SK-N-SH (cell line): ENCODE data around the gene ISCA2. TPM values are rescaled to one million over a fixed set of nuclear protein-coding genes. Genes with fewer than 3 reads are reported as not detected.

Experiments
- CTCF ChIA-PET: fragments of 300-600, 350-600 bp; formaldehyde crosslinking; extraction: SDS; loops from one replicate; lab custom pipeline; 2021; lab: Yijun Ruan, JAX
- POLR2A ChIA-PET: fragments of 350-600 bp; sonication (Branson Sonifier 250); formaldehyde crosslinking; extraction: SDS; loops from one replicate; lab custom pipeline; 2020; ENCODE audit warnings: antibody characterized with exemption, inconsistent platforms; lab: Yijun Ruan, JAX
- DNase-seq: peaks from one replicate; pipeline ENCODE4 v3.0.0; 2012
- H2AFZ ChIP-seq: fragments of 200-600 bp; sonication (generic); 2 replicates; pipeline ENCODE4 v1.8.1; 2016; ENCODE audit warnings: antibody characterized with exemption, mild to moderate bottlenecking, low read depth
- H3F3A ChIP-seq: fragments of 200-600 bp; sonication (generic); replicated peaks from 2 replicates; pipeline ENCODE3; 2016; ENCODE audit warnings: antibody characterized with exemption, mild to moderate bottlenecking; ENCODE audit not compliant: insufficient read depth
- H3K27ac ChIP-seq, 2 experiments: fragments of 200-500 bp in 1 of 2; fragments of 200-600 bp in 1 of 2; sonication (Bioruptor generic) in 1 of 2; sonication (generic), shearing (Covaris generic) in 1 of 2; 2 replicates each; pipeline versions ENCODE4 v1.5.1 to v1.6.1; 2014 to 2016; ENCODE audit warnings: low read depth in 2 of 2, inconsistent platforms in 1 of 2, low read length in 1 of 2, mild to moderate bottlenecking in 1 of 2, mixed read lengths in 1 of 2
- H3K27me3 ChIP-seq: fragments of 200-600 bp; sonication (generic), shearing (Covaris generic); 2 replicates; pipeline ENCODE4 v1.6.1; 2016; ENCODE audit warnings: mixed run types; ENCODE audit not compliant: insufficient read depth
- H3K36me3 ChIP-seq, 2 experiments: fragments of 200-500 bp in 1 of 2; fragments of 200-600 bp in 1 of 2; sonication (Bioruptor generic) in 1 of 2; sonication (generic) in 1 of 2; replicated peaks in 1 of 2; 2 replicates each; pipeline versions ENCODE3 to v1.5.1; 2014 to 2016; ENCODE audit warnings: low read length in 1 of 2, mild to moderate bottlenecking in 1 of 2; ENCODE audit not compliant: insufficient read depth in 2 of 2, control insufficient read depth in 1 of 2
- H3K4me1 ChIP-seq, 2 experiments: fragments of 200-500 bp in 1 of 2; fragments of 200-600 bp in 1 of 2; sonication (Bioruptor generic) in 1 of 2; sonication (generic), shearing (Covaris generic) in 1 of 2; 2 replicates each; pipeline versions ENCODE4 v1.5.1 to v1.6.1; 2014 to 2016; ENCODE audit warnings: low read depth in 1 of 2, low read length in 1 of 2, mixed run types in 1 of 2; ENCODE audit not compliant: insufficient read depth in 2 of 2, control insufficient read depth in 1 of 2
- H3K4me2 ChIP-seq: fragments of 200-600 bp; sonication (generic), shearing (Covaris generic); 2 replicates; pipeline ENCODE4 v1.6.1; 2017; ENCODE audit warnings: mixed run types
- H3K4me3 ChIP-seq, 2 experiments: fragments of 200-500 bp in 1 of 2; fragments of 200-600 bp in 1 of 2; sonication (Bioruptor generic) in 1 of 2; sonication (generic), shearing (Covaris generic) in 1 of 2; 2 replicates each; pipeline versions ENCODE4 v1.5.1 to v1.8.1; 2014 to 2016; ENCODE audit warnings: low read depth in 2 of 2, inconsistent platforms in 1 of 2, low read length in 1 of 2, mild to moderate bottlenecking in 1 of 2, mixed read lengths in 1 of 2, moderate library complexity in 1 of 2
- H3K79me2 ChIP-seq: fragments of 200-600 bp; sonication (generic); 2 replicates; pipeline ENCODE4 v1.8.1; 2017; ENCODE audit warnings: mild to moderate bottlenecking; ENCODE audit not compliant: insufficient read depth
- H3K9ac ChIP-seq: fragments of 200-600 bp; sonication (generic); 2 replicates; pipeline ENCODE4 v1.6.1; 2017; ENCODE audit warnings: mixed run types
- H3K9me2 ChIP-seq: fragments of 200-600 bp; sonication (generic); 2 replicates; pipeline ENCODE4 v1.6.1; 2017; ENCODE audit warnings: mixed run types
- H3K9me3 ChIP-seq: fragments of 200-600 bp; sonication (generic); 2 replicates; pipeline ENCODE4 v1.6.1; 2017; ENCODE audit warnings: mixed run types, mild to moderate bottlenecking, moderate library complexity
- H4K20me1 ChIP-seq: fragments of 200-600 bp; sonication (generic); 2 replicates; pipeline ENCODE4 v1.6.1; 2017; ENCODE audit warnings: mild to moderate bottlenecking, mixed run types; ENCODE audit not compliant: insufficient read depth
- CHD2 ChIP-seq: fragments of 150-350 bp; IDR thresholded peaks from 2 replicates; pipeline ENCODE4 v1.6.1; 2018; ENCODE audit warnings: low read length; ENCODE audit not compliant: partially characterized antibody
- CTCF ChIP-seq: fragments of 200-600 bp; sonication (generic); IDR thresholded peaks from 2 replicates; pipeline ENCODE4 v1.6.1; 2017; ENCODE audit warnings: antibody characterized with exemption, mild to moderate bottlenecking, moderate library complexity
- FOXJ3 ChIP-seq: sonication (generic); formaldehyde crosslinking; IDR thresholded peaks from 2 replicates; pipeline ENCODE4 v1.5.1; 2020; ENCODE audit warnings: mild to moderate bottlenecking, missing genetic modification reagents
- GABPA ChIP-seq: IDR thresholded peaks from 2 replicates; pipeline ENCODE4 v1.4.0; 2012; ENCODE audit warnings: low read depth, mild to moderate bottlenecking
- MEF2A ChIP-seq: IDR thresholded peaks from 2 replicates; pipeline ENCODE4 v1.4.0; 2012; ENCODE audit warnings: low read depth, borderline replicate concordance
- MXI1 ChIP-seq: IDR thresholded peaks from 2 replicates; pipeline ENCODE4 v1.6.1; 2012; ENCODE audit warnings: mild to moderate bottlenecking, low read depth, low read length, improper control_type of control experiment
- NFIC ChIP-seq: IDR thresholded peaks from 2 replicates; pipeline ENCODE4 v1.4.0; 2012; ENCODE audit warnings: borderline replicate concordance
- RAD21 ChIP-seq: IDR thresholded peaks from 2 replicates; pipeline ENCODE4 v1.6.1; 2012; ENCODE audit warnings: mild to moderate bottlenecking, low read length
- REST ChIP-seq: IDR thresholded peaks from 2 replicates; pipeline ENCODE4 v1.6.1; 2012; ENCODE audit warnings: mild to moderate bottlenecking, low read depth, low read length, moderate library complexity
- YY1 ChIP-seq: IDR thresholded peaks from 2 replicates; pipeline ENCODE4 v1.4.0; 2012; ENCODE audit warnings: low read depth, mild to moderate bottlenecking
- WGBS: methylation state at CpG from one replicate; pipeline ENCODE4 v1.1.6; 2017; ENCODE audit warnings: low lambda C conversion rate; 5-methylcytosine and 5-hydroxymethylcytosine counted together
- polyA plus RNA-seq, 3 experiments: library from polyadenylated mRNA; depleted of rRNA; stranded (reverse); fragments of >200 nt; gene quantifications; 2 replicates each; pipeline ENCODE4 v1.2.3, GENCODE V29; 2012

The ISCA2 gene
- polyA plus RNA-seq, 1 of the 3 experiments (the other 2 are of a cell fraction): 51.9 TPM

GRCh38 chr14:74539503-74539902 is 45.9 kb downstream of the ISCA2 start (continued):
- no peak for TF ChIP-seq REST
- no peak for TF ChIP-seq MXI1
- no peak for TF ChIP-seq MEF2A

- H3K79me2 ChIP-seq: no peaks in the 10 kb centered on the region
- 87% methylated on average over 3 of the region's 3 CpGs for WGBS
- no peak overlapping the region for H2AFZ ChIP-seq
- peaks cover 0 to 13% of the 10 kb centered on the region in 2 experiments; a peak in 1 of 4 replicates for H3K4me1 ChIP-seq
- no peak overlapping the region for H3K27ac ChIP-seq
- peaks cover under 1% of the 10 kb centered on the region for H3F3A ChIP-seq
- H3K9me2 ChIP-seq: no peaks in the 10 kb centered on the region
- H3K27me3 ChIP-seq: no peaks in the 10 kb centered on the region
- peaks cover 2% of the 10 kb centered on the region; the same call in 1 of the 2 replicates for H4K20me1 ChIP-seq
- no peak for DNase-seq
- H3K36me3 ChIP-seq: peaks cover 24 to 41% of the 10 kb centered on the region in 2 experiments
- POLR2A ChIA-PET: no interaction called here
- CTCF ChIA-PET: interaction anchor here (0.7 to 1.3 kb wide), 2 partner anchors 26 to 28 kb away, joined by 3 to 5 read pairs; no protein-coding TSS in a partner anchor
- no peak overlapping the region for H3K4me2 ChIP-seq
- H3K9me3 ChIP-seq: no peaks in the 10 kb centered on the region
- H3K4me3 ChIP-seq: no peak overlapping the region
- TF ChIP-seq RAD21 (no peak), NFIC (no peak), CHD2 (no peak), CTCF (no peak), YY1 (no peak), FOXJ3 (CRISPR knock-in tag) (no peak), MXI1 (no peak), GABPA (no peak)
- no peak overlapping the region for H3K9ac ChIP-seq
Measured at GRCh38 chr14:74541225-74541624, 47.7 kb downstream of the ISCA2 start.
